GM19023 (cell line): ENCODE data around the gene GUCY2D.
"Not testable (repeated sequence)": the region's sequence is repeated elsewhere in the genome, so short reads cannot be mapped to it uniquely, and the experiment has no call there.

Experiments used
- ATAC-seq: cut with Tn5 transposase; IDR thresholded peaks from one replicate; pipeline ENCODE4 v1.9.1; 2021; ENCODE audit warnings: mild to moderate bottlenecking, moderate library complexity; ENCODE audit not compliant: unreplicated experiment

Gene GUCY2D

DNA sequence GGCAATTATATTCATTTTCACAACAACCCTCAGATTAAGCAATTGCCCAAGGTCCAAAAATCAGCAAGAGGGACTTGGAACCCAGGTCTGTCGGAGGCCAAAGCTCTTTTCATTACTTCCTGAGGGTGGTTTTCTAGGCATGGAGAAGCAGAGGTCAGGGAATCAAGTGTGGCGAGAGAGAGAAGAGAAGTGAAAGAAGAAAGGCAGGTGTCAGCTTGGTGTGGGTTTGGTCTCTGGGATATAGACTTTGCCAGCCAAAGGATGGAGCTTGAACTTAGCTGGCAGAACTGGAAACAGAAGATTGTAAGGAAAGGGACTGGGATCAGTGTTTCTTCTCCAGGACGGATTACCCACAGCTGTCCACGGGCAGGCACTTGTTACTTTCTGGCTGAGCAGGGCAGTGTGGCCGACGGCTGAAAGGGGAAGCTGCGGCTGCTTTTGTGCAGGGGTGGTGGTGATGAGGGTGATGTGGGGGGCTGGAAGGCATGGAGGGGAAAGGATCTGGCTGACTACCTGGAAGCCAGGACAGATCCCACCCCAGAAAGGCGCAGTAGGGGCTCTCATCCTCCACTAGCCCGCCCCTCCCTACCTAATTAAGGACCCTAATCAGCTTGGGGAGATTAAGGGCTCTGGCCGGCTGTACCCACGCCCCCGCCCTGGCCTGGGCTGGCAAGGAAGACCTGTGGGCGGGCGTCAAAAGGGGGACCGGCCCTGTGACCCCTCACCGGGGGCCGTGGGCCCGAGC lies at the start of gene GUCY2D:
Gene GUCY2D, plus strand, starts transcription at position 640 of the 745 bp plus-strand sequence. CDS start 433 bp downstream, outside the sequence.
- ATAC-seq: no peak

DNA sequence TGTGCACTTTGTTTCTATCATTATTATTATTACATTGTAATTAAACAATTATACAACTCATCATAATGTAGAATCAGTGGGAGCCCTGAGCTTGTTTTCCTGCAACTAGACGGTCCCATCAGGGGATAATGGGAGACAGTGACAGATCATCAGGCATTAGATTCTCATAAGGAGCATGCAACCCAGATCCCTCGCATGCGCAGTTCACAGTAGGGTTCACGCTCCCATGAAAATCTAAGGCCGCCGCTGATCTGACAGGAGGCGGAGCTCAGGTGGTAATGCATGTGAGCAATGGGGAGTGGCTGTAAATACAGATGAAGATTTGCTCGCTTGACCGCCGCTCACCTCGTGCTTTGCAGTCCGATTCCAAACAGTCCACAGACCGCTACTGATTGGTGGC lies 49.1 kb upstream of the GUCY2D start:
- not testable (repeated sequence) for ATAC-seq

GRCh38 chr17:7955414-7956227 lies 46.8 kb upstream of the GUCY2D start:
- no peak for ATAC-seq

DNA sequence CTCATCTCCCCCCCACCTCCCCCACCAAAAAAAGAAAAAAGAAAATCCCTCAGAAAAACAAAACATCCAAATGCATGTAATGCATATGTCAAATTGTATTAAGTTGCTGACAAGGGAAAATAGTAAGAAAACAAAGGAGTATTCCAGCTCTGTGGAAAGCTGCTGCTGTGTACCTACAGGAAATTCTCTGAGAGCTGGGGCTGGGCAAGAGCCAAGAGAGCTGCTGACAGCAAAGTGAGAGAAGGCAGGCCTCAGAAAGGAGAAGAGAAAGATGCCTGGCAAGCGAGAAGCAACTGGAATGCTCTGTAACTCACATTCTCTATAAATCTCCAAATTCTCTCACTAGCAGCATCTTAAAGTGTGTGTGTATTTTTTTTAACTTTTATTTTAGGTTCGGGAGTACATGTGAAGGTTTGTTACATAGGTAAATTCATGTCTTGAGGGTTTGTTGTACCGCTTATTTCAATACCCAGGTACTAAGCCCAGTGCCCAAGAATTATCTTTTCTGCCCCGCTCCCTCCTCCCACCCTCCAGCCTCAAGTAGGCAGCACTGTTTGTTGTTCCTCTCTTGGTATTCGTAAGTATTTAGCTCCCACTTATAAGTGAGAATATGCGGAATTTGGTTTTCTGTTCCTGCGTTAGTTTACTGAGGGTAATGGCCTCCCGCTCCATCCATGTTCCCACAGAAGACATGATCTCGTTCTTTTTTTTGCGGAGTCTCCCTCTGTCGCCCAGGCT lies 46.0 kb upstream of the GUCY2D start:
- ATAC-seq: no peak

DNA sequence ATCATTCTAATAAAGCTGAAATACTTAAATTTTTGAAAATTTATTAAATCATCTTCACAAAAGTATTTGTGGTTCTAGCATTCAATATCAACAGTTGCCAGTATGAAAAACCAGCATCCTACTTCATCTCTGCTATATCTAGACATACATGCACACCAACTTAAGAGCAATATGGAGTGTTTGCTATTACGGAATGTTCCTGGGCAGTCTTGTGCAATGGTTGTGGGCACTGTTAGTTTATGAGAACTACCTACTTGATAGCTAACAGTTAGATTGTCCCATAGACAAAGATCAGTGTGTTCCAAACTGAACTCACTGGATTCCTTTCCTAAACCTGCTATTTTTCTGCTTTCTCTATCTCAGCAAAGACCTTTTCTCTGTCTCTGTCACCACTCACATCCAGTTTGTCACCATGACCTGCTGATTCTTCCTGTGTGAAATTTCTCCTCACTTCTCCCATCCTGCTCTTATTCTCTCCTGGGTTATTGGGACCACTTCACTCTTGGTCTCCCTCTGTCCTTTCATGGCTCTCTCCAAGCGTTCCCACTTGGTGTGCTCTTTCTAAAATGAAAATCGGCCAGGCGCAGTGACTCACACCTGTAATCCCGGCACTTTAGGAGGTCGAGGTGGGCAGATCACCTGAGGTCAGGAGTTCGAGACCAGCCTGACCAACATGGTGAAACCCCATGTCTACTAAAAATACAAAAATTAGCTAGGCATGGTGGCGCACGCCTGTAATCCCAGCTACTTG lies 42.7 kb upstream of the GUCY2D start:
- ATAC-seq: no peak

DNA sequence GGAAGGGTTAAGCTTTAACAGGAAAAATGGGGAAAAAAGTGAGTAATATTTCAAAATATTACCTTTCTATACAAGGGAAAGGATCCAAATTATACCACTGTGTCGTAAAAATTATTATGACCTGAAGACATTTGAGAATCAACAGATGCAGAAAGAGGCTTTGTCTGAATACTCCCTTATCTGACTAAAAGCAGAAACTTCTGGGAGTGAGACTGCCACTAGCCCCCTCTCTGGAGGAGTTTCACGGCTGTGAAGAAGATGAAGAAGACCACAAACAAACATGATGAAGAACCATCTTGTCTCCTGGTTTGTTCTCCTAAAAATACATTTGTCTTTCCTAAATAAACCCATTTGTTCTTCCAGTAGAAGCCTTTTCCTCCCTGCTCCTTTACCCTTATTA lies 41.0 kb upstream of the GUCY2D start:
- ATAC-seq: no peak

DNA sequence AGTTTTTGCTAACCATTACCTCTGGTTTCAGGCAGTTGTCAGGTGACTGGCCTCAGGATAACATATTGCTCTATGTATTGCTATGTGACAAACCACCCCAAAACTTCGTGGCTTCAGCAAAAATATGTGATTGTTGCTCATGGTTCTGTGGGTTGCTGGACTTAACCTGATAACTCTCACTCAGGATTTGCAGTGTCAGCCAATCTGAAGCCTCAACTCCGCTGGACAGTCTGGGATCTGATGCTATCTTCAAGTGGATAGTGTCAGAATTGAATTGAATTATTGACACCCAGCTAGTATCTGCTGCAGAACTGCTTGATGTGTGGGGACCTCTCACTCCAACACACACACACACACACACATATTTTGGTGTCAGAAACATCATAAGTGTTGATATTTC lies 34.7 kb upstream of the GUCY2D start:
- ATAC-seq: no peak

GRCh38 chr17:7969433-7969832 lies 33.0 kb upstream of the GUCY2D start:
- no peak for ATAC-seq

DNA sequence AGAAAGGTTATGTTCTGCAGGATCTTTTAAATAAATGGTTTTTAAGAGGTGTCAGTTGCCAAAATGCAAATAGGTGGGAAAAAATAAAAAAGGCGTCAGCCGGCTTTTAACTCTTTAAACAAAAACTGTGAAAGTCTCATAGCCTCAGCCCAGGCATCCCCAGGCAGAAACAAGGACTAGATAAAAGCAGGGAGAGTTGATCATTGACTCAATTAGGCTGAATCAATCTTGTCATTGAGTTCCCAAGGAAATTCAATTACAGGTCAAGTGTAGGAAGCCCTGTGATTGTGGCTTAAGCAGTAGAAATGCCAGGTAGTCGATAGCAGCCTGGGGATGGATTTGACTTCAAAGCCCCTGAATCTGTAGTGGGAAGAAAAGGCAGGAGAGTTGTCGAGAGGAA lies 30.8 kb upstream of the GUCY2D start:
- no peak for ATAC-seq

- no peak for ATAC-seq
Observed at GRCh38 chr17:7972131-7972785, 30.2 kb upstream of the GUCY2D start.

- ATAC-seq: no peak
Observed at GRCh38 chr17:7974638-7975131, 27.7 kb upstream of the GUCY2D start.

GRCh38 chr17:7977039-7977438 lies 25.4 kb upstream of the GUCY2D start:
- no peak for ATAC-seq

GRCh38 chr17:7977805-7978204 lies 24.6 kb upstream of the GUCY2D start:
- ATAC-seq: no peak

DNA sequence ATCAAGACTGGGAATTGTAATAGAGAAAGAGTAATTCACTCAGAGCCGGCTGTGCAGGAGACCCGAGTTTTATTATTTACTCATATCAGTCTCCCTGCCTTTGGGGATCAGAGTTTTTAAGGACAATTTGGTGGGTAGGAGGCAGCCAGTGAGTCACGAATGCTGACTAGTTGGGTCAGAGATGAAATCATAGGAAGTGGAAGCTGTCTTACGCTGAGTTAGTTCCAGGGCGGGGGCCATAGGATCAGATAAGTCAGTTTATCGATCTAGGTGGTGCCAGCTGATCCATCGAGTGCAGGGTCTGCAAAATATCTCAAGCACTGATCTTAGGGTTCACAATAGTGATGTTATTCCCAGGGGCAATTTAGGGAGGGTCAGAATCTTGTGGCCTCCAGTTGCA lies 20.2 kb upstream of the GUCY2D start:
- ATAC-seq: no peak

DNA sequence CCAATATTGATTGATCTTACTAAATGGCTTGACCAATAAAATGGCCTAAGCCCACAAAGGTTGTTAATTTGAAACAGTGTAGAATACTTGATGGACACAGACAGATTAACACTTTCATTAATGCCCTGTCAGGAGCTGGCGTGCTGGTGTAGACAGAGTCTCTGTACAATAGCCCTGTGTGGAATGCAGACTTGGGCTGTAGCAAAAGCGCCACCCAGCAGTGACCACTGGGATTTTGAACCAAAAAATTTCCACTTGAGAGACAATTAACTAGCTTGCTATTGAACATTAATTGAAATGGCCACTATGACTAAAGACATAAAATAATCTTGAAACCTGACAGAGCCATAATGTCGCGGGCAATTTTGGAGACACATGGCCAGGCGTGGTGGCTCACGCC lies 19.7 kb upstream of the GUCY2D start:
- ATAC-seq: no peak

- no peak for ATAC-seq
Observed at GRCh38 chr17:7984904-7985303, 17.5 kb upstream of the GUCY2D start.

GRCh38 chr17:7987112-7987893 lies 15.1 kb upstream of the GUCY2D start:
- ATAC-seq: no peak

- no peak for ATAC-seq
Observed at GRCh38 chr17:7988750-7989178, 13.7 kb upstream of the GUCY2D start.
